UCSD-AML1 (cell line): ENCODE measurements around the gene HOXC11.

Experiments used
- DNase-seq: peaks from one replicate; lab custom pipeline; 2025; ENCODE audit not compliant: unreplicated experiment; lab: John Stamatoyannopoulos, UW

The HOXC11 gene

GRCh38 chr12:53983950-53984572 is 11.1 kb downstream of the HOXC11 start:
- DNase-seq = no peak

GRCh38 chr12:53984901-53985691 is 12.2 kb downstream of the HOXC11 start, which contains the start of gene HOXC10:
Gene HOXC10 (plus strand): TSS chr12:53985146. CDS start chr12:53985260, 114 bp downstream.
- peak; percentile 84 for DNase-seq

- no peak for DNase-seq
Measured at GRCh38 chr12:53985692-53985993, 12.7 kb downstream of the HOXC11 start.

GRCh38 chr12:53985994-53986685 is 13.2 kb downstream of the HOXC11 start:
- no peak for DNase-seq

- DNase-seq = no peak
Measured at GRCh38 chr12:53986686-53987483, 14.0 kb downstream of the HOXC11 start.

GRCh38 chr12:53987787-53988230 is 14.9 kb downstream of the HOXC11 start:
- no peak for DNase-seq

GRCh38 chr12:53988541-53989226 is 15.8 kb downstream of the HOXC11 start:
- DNase-seq = peak; percentile 50

GRCh38 chr12:53989227-53990113 is 16.5 kb downstream of the HOXC11 start:
- DNase-seq = no peak

- DNase-seq = no peak
Measured at GRCh38 chr12:53990311-53991076, 17.6 kb downstream of the HOXC11 start.

GRCh38 chr12:53991077-53991460 is 18.1 kb downstream of the HOXC11 start:
- DNase-seq = no peak

GRCh38 chr12:53992377-53992889 is 19.5 kb downstream of the HOXC11 start:
- DNase-seq = no peak

GRCh38 chr12:53993162-53994008 is 20.5 kb downstream of the HOXC11 start:
- no peak for DNase-seq

GRCh38 chr12:53994009-53994263 is 21.0 kb downstream of the HOXC11 start:
- DNase-seq = no peak

- no peak for DNase-seq
Measured at GRCh38 chr12:53994264-53995001, 21.5 kb downstream of the HOXC11 start.

- DNase-seq = no peak
Measured at GRCh38 chr12:53995002-53995377, 22.1 kb downstream of the HOXC11 start.

GRCh38 chr12:53995378-53996239 is 22.7 kb downstream of the HOXC11 start:
- no peak for DNase-seq
